Measurements from ENCODE around the gene LRP8. TPM values are rescaled to one million over a fixed set of nuclear protein-coding genes. Genes with fewer than 3 reads are reported as not detected.

Gene LRP8
- total and polyA plus RNA-seq, 9 of the 15 experiments (the other 6 are each of a cell fraction or from before 2014, with no cell fraction given), result 7.1 to 56.1 (median 31.3) TPM

DNA sequence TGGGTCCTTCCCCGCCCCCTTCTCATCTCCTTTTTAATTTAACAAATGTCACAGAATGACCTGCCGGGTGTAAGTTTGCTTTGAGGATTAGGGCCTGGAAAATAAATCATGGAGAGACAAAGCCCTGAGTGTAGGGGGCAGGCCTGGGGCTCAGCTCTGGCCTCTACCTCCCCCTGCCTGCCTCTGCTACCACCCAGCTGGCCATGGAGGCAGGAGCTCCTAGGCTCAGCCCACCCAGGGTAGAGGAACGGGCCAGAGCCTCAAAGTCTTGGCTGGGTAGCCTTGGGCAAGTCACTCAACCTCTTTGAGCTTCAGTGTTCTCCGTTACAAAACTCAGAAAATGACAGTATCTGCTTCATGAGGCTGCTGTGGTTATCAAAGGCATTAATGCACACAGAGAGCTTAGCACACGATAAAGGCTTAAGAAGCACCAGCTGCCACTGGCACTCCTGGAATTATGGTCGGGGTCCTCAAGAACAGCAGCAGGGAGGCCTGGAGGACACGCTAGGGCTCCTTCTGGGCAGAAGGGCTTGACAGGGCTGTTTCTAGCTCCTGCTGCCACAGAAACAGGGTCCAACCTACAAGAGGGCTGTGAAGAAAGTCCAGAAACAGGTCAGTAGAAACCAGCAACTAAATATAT lies 39.0 kb downstream of the LRP8 start:
- no peak overlapping the region for H3K4me2 ChIP-seq (ENCODE audit: insufficient read depth, low read length)
- WGBS (ENCODE audit: insufficient coverage, low coverage, missing lambda C conversion rate), result 76% methylated on average over 7 of the region's 7 CpGs
- peaks cover 3% of the 10 kb centered on the region; the same call in 1 of the 3 replicates for H3K79me2 ChIP-seq (ENCODE audit: control insufficient read depth, insufficient read depth, low read length)
- POLR2A ChIA-PET, result interaction anchor here (0.6 to 1.2 kb wide), 4 partner anchors 15 to 510 kb away, joined by 3 to 5 read pairs (median 4); no protein-coding TSS in a partner anchor
- H3K27ac ChIP-seq (ENCODE audit: extremely low read depth, low read depth, low read length), result no peak overlapping the region
- H3K4me3 ChIP-seq, result no peak overlapping the region
- ATAC-seq, result no peak
- H3K4me1 ChIP-seq (replicated peaks in 1 of 2; ENCODE audit: control insufficient read depth in 2 of 2, insufficient read depth in 2 of 2, low read length in 2 of 2), result peaks cover 5% of the 10 kb centered on the region in 2 experiments; a peak in 3 of 5 replicates
- no peak for FAIRE-seq
- H3K9me1 ChIP-seq (ENCODE audit: control insufficient read depth, insufficient read depth, low read length), result no peaks in the 10 kb centered on the region
- H3K9ac ChIP-seq (ENCODE audit: insufficient read depth in 1 of 2, low read depth in 2 of 2, low read length in 2 of 2), result no peak overlapping the region
- H3K36me3 ChIP-seq (ENCODE audit: control insufficient read depth, insufficient read depth, low read length), result peaks cover 83% of the 10 kb centered on the region; the same call in 2 of the 3 replicates
- no peak overlapping the region for H2AFZ ChIP-seq (ENCODE audit: low read depth, low read length)
- H4K20me1 ChIP-seq (replicated peaks; ENCODE audit: control insufficient read depth, insufficient read depth, low read length), result peaks cover 8% of the 10 kb centered on the region; the same call in 1 of the 2 replicates
- TF ChIP-seq KLF13 (tag; IDR thresholded peaks at IDR 0.05; ENCODE audit: borderline replicate concordance, low read depth), result no peak
- no peak for TF ChIP-seq ZNF174 (CRISPR knock-in tag; IDR thresholded peaks at IDR 0.05)
- TF ChIP-seq FOXK2 (conservative IDR thresholded peaks at IDR 0.05 in 1 of 2, IDR thresholded peaks at IDR 0.05 in 1 of 2; ENCODE audit: low read depth in 2 of 2), result no peak
- no peak for TF ChIP-seq NR2C2 (CRISPR knock-in tag; IDR thresholded peaks at IDR 0.05)
- no peak for TF ChIP-seq NR2C2 (tag; IDR thresholded peaks at IDR 0.05)
- TF ChIP-seq PCBP1 (IDR thresholded peaks at IDR 0.05; ENCODE audit: low read depth, low read length, poor library complexity, severe bottlenecking), result no peak
- TF ChIP-seq ZNF347 (CRISPR knock-in tag; IDR thresholded peaks at IDR 0.05; ENCODE audit: low read depth), result no peak
- TF ChIP-seq HNRNPUL1 (IDR thresholded peaks at IDR 0.05; ENCODE audit: low read length), result no peak
- no peak for TF ChIP-seq CHD1 (IDR thresholded peaks at IDR 0.05; ENCODE audit: low read length)
- no peak for TF ChIP-seq BMI1 (IDR thresholded peaks at IDR 0.05; ENCODE audit: low read length)
- TF ChIP-seq, protein P1, sequence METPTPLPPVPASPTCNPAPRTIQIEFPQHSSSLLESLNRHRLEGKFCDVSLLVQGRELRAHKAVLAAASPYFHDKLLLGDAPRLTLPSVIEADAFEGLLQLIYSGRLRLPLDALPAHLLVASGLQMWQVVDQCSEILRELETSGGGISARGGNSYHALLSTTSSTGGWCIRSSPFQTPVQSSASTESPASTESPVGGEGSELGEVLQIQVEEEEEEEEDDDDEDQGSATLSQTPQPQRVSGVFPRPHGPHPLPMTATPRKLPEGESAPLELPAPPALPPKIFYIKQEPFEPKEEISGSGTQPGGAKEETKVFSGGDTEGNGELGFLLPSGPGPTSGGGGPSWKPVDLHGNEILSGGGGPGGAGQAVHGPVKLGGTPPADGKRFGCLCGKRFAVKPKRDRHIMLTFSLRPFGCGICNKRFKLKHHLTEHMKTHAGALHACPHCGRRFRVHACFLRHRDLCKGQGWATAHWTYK (CRISPR knock-in tag; IDR thresholded peaks at IDR 0.05), result no peak
- TF ChIP-seq HMBOX1 (IDR thresholded peaks at IDR 0.05), result no peak
- no peaks in the 10 kb centered on the region for H3K9me3 ChIP-seq (replicated peaks; ENCODE audit: control insufficient read depth, insufficient read depth, low read depth, low read length)
- intact Hi-C loops (cut with micrococcal nuclease) (no loop called here), in situ Hi-C loops (cut with MboI) (no loop called here)
- CTCF ChIA-PET (ENCODE audit: low intra/inter-chr PET ratio), result no interaction called here
- H3K27me3 ChIP-seq (ENCODE audit: control insufficient read depth in 2 of 2, insufficient read depth in 2 of 2, low read length in 2 of 2), result no peaks in the 10 kb centered on the region
- DNase-seq (ENCODE audit: extremely low read depth in 1 of 4, low spot score in 3 of 4), result no peak
- BruUV-seq (replicated peaks), result no TSS peak

Data from K562 (cell line).